ENCODE results near the gene GPD1L.
"Not testable (repeated sequence)": the region's sequence is repeated elsewhere in the genome, so short reads cannot be mapped to it uniquely, and the experiment has no call there.

GPD1L gene

DNA sequence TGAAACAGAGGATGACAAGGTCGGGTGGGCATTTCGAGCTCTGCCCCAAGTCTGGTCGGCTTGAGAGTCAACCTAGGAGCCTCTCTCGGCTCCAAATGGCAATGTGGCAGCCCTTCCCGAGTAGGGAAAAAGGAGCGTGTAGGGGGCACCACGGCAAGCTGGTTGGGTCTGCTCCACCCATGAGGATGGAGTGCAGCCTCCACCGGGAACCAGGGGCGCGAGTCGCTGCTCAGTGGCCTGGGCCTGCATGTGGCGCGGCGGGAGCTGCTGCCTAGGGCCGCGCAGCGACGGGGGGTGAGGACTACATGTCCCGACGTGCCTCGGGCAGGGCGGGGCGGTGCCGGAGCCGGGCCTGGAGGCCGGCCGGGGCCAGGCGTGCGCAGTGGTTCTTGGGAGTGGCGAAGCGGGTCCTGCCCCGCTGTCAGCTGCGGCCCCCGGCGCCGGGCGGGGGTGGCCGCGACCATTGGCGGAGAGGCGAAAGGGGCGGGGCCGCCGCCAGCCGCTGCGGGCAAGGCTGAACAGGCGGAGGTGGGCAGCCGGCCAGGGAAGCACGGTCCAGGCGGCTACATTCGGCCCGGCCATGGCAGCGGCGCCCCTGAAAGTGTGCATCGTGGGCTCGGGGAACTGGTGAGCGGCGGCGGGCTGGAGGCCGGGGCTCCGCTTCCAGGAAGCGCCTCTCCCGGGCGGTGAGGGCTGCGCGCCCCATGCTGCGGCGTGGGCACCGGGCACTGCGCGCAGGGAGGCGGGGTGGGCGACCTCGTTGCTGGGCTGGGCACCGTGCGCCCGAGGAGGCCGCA, at the start of gene GPD1L (continued):
- TF ChIP-seq, protein P1, sequence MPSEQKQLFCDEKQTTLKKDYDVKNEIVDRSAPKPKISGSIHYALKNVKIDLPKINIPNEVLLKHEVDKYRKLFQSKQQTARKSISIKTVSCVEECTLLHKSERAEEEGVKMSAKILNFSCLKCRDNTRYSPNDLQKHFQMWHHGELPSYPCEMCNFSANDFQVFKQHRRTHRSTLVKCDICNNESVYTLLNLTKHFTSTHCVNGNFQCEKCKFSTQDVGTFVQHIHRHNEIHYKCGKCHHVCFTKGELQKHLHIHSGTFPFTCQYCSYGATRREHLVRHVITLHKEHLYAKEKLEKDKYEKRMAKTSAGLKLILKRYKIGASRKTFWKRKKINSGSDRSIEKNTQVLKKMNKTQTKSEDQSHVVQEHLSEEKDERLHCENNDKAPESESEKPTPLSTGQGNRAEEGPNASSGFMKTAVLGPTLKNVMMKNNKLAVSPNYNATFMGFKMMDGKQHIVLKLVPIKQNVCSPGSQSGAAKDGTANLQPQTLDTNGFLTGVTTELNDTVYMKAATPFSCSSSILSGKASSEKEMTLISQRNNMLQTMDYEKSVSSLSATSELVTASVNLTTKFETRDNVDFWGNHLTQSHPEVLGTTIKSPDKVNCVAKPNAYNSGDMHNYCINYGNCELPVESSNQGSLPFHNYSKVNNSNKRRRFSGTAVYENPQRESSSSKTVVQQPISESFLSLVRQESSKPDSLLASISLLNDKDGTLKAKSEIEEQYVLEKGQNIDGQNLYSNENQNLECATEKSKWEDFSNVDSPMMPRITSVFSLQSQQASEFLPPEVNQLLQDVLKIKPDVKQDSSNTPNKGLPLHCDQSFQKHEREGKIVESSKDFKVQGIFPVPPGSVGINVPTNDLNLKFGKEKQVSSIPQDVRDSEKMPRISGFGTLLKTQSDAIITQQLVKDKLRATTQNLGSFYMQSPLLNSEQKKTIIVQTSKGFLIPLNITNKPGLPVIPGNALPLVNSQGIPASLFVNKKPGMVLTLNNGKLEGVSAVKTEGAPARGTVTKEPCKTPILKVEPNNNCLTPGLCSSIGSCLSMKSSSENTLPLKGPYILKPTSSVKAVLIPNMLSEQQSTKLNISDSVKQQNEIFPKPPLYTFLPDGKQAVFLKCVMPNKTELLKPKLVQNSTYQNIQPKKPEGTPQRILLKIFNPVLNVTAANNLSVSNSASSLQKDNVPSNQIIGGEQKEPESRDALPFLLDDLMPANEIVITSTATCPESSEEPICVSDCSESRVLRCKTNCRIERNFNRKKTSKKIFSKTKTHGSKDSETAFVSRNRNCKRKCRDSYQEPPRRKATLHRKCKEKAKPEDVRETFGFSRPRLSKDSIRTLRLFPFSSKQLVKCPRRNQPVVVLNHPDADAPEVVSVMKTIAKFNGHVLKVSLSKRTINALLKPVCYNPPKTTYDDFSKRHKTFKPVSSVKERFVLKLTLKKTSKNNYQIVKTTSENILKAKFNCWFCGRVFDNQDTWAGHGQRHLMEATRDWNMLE (tag by site-specific recombination; conservative IDR thresholded peaks at IDR 0.05; ENCODE audit: low read depth), result peak; percentile 82
- 0 out of 2 replicates have a peak, but pooled peaks have one; percentile 25 for TF ChIP-seq KLF8 (tag by site-specific recombination; IDR thresholded peaks at IDR 0.05)
- 0 out of 2 replicates have a peak, but pooled peaks have one; percentile 22 for TF ChIP-seq SP7 (tag by site-specific recombination; IDR thresholded peaks at IDR 0.05)
- TF ChIP-seq ZNF561 (tag by site-specific recombination; IDR thresholded peaks at IDR 0.05; ENCODE audit: borderline replicate concordance), result peak; percentile 38
- peak; percentile 90 for TF ChIP-seq ZNF76 (tag by site-specific recombination; IDR thresholded peaks at IDR 0.05; ENCODE audit: borderline replicate concordance, low read depth)
- TF ChIP-seq ZBTB20 (tag by site-specific recombination; IDR thresholded peaks at IDR 0.05), result peak; percentile 45; the same call in 1 of the 2 replicates
- TF ChIP-seq ZNF830 (tag by site-specific recombination; IDR thresholded peaks at IDR 0.05; ENCODE audit: low read depth), result no peak
- TF ChIP-seq, protein P2, sequence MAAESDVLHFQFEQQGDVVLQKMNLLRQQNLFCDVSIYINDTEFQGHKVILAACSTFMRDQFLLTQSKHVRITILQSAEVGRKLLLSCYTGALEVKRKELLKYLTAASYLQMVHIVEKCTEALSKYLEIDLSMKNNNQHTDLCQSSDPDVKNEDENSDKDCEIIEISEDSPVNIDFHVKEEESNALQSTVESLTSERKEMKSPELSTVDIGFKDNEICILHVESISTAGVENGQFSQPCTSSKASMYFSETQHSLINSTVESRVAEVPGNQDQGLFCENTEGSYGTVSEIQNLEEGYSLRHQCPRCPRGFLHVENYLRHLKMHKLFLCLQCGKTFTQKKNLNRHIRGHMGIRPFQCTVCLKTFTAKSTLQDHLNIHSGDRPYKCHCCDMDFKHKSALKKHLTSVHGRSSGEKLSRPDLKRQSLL (tag by site-specific recombination; IDR thresholded peaks at IDR 0.05), result peak; percentile 56
- TF ChIP-seq, protein P3, sequence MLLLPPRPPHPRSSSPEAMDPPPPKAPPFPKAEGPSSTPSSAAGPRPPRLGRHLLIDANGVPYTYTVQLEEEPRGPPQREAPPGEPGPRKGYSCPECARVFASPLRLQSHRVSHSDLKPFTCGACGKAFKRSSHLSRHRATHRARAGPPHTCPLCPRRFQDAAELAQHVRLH (tag by site-specific recombination; IDR thresholded peaks at IDR 0.05), result no peak
- no peak for TF ChIP-seq ZNF791 (tag by site-specific recombination; IDR thresholded peaks at IDR 0.05)
- no peak for TF ChIP-seq REPIN1 (tag by site-specific recombination; IDR thresholded peaks at IDR 0.05; ENCODE audit: low read depth)
- TF ChIP-seq, protein P4, sequence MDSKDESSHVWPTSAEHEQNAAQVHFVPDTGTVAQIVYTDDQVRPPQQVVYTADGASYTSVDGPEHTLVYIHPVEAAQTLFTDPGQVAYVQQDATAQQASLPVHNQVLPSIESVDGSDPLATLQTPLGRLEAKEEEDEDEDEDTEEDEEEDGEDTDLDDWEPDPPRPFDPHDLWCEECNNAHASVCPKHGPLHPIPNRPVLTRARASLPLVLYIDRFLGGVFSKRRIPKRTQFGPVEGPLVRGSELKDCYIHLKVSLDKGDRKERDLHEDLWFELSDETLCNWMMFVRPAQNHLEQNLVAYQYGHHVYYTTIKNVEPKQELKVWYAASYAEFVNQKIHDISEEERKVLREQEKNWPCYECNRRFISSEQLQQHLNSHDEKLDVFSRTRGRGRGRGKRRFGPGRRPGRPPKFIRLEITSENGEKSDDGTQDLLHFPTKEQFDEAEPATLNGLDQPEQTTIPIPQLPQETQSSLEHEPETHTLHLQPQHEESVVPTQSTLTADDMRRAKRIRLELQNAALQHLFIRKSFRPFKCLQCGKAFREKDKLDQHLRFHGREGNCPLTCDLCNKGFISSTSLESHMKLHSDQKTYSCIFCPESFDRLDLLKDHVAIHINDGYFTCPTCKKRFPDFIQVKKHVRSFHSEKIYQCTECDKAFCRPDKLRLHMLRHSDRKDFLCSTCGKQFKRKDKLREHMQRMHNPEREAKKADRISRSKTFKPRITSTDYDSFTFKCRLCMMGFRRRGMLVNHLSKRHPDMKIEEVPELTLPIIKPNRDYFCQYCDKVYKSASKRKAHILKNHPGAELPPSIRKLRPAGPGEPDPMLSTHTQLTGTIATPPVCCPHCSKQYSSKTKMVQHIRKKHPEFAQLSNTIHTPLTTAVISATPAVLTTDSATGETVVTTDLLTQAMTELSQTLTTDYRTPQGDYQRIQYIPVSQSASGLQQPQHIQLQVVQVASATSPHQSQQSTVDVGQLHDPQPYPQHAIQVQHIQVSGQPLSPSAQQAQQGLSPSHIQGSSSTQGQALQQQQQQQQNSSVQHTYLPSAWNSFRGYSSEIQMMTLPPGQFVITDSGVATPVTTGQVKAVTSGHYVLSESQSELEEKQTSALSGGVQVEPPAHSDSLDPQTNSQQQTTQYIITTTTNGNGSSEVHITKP (tag by site-specific recombination; IDR thresholded peaks at IDR 0.05), result peak; percentile 34; the same call in 1 of the 2 replicates
- 0 out of 2 replicates have a peak, but pooled peaks have one; percentile 60 for TF ChIP-seq ZNF2 (tag by site-specific recombination; IDR thresholded peaks at IDR 0.05)
- TF ChIP-seq ZNF629 (tag by site-specific recombination; IDR thresholded peaks at IDR 0.05), result peak; percentile 36; the same call in 1 of the 2 replicates
- TF ChIP-seq, protein P5, sequence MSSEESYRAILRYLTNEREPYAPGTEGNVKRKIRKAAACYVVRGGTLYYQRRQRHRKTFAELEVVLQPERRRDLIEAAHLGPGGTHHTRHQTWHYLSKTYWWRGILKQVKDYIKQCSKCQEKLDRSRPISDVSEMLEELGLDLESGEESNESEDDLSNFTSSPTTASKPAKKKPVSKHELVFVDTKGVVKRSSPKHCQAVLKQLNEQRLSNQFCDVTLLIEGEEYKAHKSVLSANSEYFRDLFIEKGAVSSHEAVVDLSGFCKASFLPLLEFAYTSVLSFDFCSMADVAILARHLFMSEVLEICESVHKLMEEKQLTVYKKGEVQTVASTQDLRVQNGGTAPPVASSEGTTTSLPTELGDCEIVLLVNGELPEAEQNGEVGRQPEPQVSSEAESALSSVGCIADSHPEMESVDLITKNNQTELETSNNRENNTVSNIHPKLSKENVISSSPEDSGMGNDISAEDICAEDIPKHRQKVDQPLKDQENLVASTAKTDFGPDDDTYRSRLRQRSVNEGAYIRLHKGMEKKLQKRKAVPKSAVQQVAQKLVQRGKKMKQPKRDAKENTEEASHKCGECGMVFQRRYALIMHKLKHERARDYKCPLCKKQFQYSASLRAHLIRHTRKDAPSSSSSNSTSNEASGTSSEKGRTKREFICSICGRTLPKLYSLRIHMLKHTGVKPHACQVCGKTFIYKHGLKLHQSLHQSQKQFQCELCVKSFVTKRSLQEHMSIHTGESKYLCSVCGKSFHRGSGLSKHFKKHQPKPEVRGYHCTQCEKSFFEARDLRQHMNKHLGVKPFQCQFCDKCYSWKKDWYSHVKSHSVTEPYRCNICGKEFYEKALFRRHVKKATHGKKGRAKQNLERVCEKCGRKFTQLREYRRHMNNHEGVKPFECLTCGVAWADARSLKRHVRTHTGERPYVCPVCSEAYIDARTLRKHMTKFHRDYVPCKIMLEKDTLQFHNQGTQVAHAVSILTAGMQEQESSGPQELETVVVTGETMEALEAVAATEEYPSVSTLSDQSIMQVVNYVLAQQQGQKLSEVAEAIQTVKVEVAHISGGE (tag by site-specific recombination; conservative IDR thresholded peaks at IDR 0.05; ENCODE audit: low read depth), result no peak
- peak; percentile 68; the same call in 1 of the 2 replicates for TF ChIP-seq SP3 (tag by site-specific recombination; IDR thresholded peaks at IDR 0.05)
- TF ChIP-seq ZXDB (tag by site-specific recombination; IDR thresholded peaks at IDR 0.05), result no peak
- no peak for TF ChIP-seq ZBTB1 (tag by site-specific recombination; IDR thresholded peaks at IDR 0.05)
- 0 out of 2 replicates have a peak, but pooled peaks have one; percentile 28 for TF ChIP-seq ZNF549 (tag by site-specific recombination; IDR thresholded peaks at IDR 0.05)
- no peak for TF ChIP-seq ZNF658 (tag by site-specific recombination; IDR thresholded peaks at IDR 0.05)
- no peak for TF ChIP-seq ZNF404 (tag by site-specific recombination; IDR thresholded peaks at IDR 0.05)

DNA sequence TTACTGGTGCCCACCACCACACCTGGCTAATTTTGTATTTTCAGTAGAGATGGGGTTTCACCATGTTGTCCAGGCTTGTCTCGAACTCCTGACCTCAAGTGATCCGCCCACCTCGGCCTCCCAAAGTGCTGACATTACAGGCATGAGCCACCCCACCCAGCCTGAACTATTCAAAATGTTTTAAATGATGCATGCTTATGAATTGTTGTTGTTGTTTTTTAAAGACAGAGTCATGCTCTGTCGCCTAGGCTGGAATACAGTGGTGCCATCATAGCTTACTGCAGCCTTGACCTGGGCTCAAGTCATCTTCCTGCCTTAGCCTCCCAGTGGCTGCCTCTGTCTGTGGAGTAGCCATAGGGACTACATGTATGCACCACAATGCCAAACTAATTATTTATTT, 48.0 kb upstream of the GPD1L start:
- H3K4me3 ChIP-seq (ENCODE audit: low read depth, low read length); CTCF ChIA-PET; H3K27ac ChIP-seq (ENCODE audit: extremely low read depth, low read depth, low read length); H3K9me3 ChIP-seq (ENCODE audit: control insufficient read depth, insufficient read depth, low read depth, low read length); POLR2A ChIA-PET; H3K4me1 ChIP-seq (ENCODE audit: control insufficient read depth, insufficient read depth, low read length); H3K36me3 ChIP-seq (ENCODE audit: control insufficient read depth in 2 of 2, insufficient read depth in 1 of 2, low read length in 2 of 2): not testable (repeated sequence)
